Activated CD4-positive, CD25-positive, alpha-beta regulatory T cell (primary cell): ENCODE measurements around the gene WT1.
"Not testable (repeated sequence)": the region's sequence is repeated elsewhere in the genome, so short reads cannot be mapped to it uniquely, and the experiment has no call there.

Source experiments
- DNase-seq, 4 experiments: peaks; one replicate each; lab custom pipeline; 2025; lab: John Stamatoyannopoulos, UW

The WT1 gene

GRCh38 chr11:32435511-32435941, at the start of gene WT1:
Gene WT1 (minus strand): TSS chr11:32435539.
- DNase-seq = no peak

GRCh38 chr11:32479291-32479690, 44.0 kb upstream of the WT1 start:
- DNase-seq = no peak

- DNase-seq = no peak
These were observed 43.0 kb upstream of the WT1 start for GRCh38 chr11:32478277-32478731.

- DNase-seq = no peak
These were observed 38.1 kb upstream of the WT1 start for GRCh38 chr11:32473282-32473909.

GRCh38 chr11:32472226-32472625, 36.9 kb upstream of the WT1 start:
- no peak for DNase-seq

- not testable (repeated sequence) for DNase-seq
These were observed 36.2 kb upstream of the WT1 start for GRCh38 chr11:32471544-32471943.

- DNase-seq = no peak
These were observed 34.5 kb upstream of the WT1 start for GRCh38 chr11:32469791-32470190.

- no peak for DNase-seq
These were observed 31.1 kb upstream of the WT1 start for GRCh38 chr11:32466279-32466915.

DNA sequence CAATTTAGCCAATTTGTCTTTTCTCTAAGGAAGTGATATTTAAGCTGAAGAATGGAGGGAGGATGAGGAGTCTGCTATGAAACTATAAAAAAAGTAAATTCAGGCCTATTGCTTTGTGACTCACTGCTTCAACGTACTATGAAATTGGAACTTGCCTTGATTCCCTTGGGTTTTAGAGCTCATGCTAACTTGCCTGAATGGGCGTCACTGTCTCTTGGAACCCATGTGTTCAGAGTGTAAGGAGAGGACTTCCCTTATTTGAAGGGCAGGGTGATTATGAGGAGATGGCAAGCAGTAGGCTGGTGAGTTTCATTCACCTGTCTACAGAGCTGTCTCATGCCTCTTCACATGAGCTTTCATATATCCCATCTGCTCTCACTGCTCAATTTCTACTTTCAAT, 28.7 kb upstream of the WT1 start:
- DNase-seq = no peak

DNA sequence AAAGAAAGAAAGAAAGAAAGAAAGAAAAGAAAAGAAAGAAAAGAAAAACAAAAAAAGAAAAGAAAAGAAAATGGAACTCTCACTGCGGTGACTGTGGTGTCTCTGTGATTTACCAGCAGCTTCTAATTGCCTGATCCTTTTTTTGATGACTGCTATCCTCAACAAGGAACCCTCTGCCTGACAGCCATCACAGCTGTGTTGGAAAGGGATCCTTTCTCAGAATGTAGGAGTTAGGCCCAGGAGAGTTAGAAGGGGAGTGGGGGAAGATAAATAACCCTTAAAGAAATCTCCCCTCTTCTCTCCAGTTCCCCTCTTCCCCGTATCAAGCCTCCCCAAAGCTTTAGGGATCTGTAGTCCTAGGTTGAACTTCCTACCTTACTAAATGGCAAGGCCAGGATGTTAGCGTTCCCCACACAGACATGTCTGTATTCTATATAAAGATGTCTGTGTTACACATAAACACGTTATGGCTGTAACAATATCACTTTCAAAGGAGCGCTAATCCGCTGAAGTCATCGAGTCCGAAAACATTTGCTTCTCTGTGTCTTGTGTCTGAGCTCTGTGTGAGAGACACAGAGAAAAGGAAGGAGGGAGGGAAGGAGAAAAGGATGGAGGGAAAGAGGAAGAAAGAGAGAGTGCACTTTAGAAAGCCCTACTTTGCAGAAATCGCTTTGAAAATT, 26.8 kb upstream of the WT1 start:
- DNase-seq = no peak

DNA sequence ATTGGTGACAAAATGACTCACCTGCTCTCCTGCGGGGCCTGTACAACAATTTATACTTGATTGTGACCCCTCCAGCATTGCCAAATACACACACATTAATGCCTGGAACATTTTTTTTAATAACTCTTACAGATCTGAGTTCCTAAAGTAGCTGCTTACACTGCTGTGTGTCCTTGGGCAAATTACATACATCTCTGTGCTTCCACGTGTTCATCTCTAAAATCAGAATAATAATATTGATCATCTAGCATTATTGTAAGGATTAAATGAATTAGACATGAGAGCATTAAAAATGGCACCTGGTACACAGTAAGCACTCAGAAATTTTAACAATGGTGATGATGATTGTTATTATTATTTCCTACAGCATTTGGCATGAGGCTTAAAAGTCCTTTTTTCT, 21.5 kb upstream of the WT1 start:
- no peak for DNase-seq

DNA sequence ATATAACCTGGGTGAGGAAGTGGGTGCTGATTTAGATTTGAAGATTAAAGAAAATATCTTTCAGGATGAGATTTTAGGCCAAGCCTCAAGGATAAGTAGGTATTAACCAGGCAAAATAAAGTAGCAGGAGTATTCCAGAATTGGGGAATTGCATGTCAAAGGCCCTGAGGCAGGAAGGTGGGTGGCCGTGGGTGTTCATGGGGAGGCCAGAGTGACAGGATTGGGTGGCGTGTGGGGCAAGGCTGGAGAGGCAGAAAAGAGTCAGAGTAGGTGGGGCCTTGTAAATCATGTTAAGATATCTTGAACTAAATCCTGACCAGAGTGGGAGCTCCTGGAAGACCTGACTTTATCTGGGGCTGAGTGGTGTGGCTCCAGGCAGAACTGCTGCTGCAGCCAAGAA, 19.7 kb upstream of the WT1 start:
- no peak for DNase-seq

GRCh38 chr11:32451808-32452207, 16.5 kb upstream of the WT1 start:
- no peak for DNase-seq

- DNase-seq = no peak
These were observed 15.0 kb upstream of the WT1 start for GRCh38 chr11:32450372-32450771.

DNA sequence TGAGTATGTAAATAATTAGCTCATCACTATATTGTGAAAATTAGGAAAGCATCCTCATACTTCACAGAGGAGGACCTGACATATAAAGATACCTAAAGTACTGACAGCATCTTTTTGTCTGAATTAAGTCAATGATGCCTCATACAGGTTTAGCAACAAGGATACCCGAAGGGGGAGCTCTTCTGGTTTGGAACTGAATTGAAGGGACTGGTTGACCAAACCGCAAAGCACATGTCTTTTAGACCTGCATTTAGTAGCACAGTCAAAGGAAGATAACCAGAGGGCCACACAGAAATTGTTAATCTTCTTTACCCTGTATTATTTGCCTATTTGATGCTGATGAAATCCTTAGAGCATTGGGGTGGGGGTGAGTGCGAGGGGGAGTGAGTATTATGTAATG, 12.9 kb upstream of the WT1 start:
- no peak for DNase-seq

DNA sequence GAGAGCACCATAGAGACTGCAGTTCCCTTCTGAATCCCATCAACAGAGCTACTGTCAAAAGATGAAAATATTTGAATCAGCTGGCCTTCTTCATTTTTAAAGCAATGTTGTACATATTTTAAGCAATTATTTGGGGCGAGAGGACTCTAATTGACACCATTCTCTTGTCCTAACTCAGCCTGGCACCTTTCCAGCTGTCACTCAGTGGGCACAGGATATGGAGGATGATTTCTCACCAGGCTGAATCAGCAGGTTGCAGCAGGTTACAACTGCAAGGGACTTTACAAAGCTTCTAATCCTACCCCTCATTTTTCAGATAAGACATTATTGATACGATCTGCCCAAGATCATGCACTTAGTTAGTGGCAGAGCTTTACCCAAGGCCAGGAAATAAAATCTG, 11.9 kb upstream of the WT1 start:
- DNase-seq = no peak

DNA sequence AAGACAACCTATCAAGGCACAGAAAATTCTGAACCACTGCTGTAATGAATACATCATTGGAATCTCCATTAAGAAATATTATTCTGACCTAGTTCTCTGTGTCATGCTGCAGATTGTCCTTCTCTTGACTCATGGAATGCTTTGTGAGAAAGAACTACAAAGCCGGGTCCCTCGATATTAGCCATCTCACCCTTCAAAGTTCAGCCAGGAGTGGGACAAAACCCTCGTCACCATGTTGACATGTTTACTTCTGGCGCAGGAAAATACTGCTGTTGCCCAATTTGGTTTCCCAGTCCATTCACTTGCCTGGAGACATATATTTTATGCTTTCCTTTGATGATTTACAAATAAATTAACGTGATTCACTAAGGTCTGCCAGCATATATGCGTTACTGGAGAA, 10.9 kb upstream of the WT1 start:
- DNase-seq = no peak

DNA sequence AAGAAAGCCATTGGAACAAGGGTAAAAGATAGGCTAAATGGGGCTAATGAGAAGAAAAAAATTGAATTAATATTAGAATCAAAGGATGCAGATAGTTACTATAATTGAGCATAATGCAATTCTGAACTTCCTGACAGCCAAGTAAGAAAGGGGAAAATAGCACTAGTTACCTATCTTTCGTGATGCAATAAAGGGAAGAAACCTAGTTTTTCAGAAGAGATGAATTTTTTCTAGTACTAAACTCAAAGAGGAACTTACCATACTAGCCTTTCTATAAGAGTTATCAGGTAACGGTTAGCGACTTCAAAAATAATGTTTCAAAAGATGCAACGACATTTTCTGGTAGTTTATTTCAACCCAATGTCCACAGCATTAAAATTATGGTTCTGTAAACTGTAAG, 8.8 kb upstream of the WT1 start:
- DNase-seq = no peak

DNA sequence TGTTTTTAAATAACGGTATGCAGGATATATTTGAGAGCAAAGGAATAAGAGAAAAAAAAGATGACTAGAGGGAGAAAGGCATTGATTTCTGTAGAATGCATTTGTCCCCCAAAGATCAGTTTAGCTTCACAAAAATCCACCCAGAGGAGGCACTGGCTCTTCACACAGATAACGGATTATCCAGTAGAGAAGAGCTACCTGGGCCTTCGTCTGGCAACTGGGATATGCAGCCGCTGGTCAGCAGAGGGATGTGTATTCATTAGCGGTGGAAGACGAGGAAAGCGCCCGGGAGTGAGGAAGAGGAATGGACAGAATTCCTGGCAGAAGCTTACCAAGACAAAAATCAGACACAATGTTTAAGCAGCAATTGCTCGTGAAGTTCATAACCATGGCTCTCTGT, 5.6 kb upstream of the WT1 start:
- no peak for DNase-seq

DNA sequence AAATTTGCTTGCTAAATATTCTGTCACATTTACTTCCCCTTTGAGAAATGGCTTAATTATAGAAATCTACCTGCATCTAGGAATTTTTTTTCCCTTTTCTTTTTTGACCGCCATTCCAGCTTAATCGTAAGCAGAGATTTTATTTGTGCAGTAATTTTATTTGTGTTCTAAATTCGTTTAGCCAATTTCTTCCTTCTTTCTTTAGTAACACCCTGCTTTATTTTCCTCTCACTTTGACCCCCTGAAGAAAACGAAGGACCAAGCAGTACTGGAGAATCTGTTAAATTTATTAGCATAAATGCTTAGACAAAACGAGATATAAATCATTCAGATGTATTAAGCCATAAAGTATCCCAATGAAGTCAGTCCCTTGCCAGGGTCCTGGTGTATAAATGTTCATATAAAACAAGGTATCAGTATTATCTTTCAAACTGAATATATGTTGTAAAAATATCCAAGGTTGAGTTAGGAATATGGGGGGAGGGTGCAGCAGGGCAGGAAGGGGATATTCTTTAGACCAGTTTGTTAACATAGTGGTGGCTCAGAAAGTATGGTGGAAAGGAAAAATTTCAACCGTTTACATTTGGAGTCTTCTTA, 5.1 kb upstream of the WT1 start:
- no peak for DNase-seq

DNA sequence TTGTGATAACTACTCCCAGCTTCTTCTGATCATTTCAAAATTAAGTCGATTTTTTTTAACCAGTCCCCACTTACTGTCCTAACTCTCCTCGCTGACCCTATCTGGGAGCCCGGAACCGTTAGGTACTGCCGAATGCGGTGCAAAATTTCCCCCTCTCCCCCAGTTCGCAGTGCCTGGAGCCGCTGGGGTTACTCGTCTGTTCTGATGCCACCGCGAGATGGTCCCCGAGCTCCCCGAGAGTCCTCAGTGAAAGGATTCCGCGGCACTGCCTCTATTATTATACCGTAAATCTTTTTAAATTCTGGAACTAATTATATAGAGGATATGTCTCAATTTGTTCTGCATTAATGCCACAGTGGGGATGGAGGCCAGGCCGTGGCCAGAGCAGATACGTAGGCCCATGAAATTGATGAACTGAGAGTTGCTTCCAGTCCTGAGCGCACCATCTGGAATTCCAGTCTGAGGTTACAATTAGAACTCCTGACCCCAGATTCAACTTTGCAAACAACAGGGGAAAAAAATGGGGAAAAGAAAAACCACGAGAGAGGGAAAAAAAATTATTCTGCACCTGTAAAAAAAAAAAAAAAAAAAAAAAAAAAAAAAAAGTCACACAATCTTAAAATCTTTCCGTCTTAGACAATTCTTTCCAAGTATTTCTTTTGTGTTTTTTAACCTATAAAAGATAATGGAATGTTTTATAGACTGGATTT, 4.3 kb upstream of the WT1 start:
- no peak for DNase-seq

GRCh38 chr11:32438866-32439489, 3.6 kb upstream of the WT1 start:
- no peak for DNase-seq
